Ovary (tissue), 3 donors: ENCODE measurements around the gene DGKG.

ENCODE experiments used
- POLR2A ChIP-seq: fragments of 450-650 bp; IDR thresholded peaks from one replicate; pipeline ENCODE4 v1.6.1; 2017; ENCODE audit warnings: antibody characterized with exemption, mild to moderate bottlenecking, moderate library complexity
- TF ChIP-seq, protein P1 (sequence below), 3 donors: fragments of 450-650 bp in 2 of 3; fragments of 200-600 bp in 1 of 3; IDR thresholded peaks; one replicate each; pipeline versions ENCODE4 v1.5.1 to v1.8.0; 2016 to 2022; ENCODE audit warnings: antibody characterized with exemption in 3 of 3, mild to moderate bottlenecking in 1 of 3
- donor health status: DM: no; HTN: no; CAD: no.

DNA sequence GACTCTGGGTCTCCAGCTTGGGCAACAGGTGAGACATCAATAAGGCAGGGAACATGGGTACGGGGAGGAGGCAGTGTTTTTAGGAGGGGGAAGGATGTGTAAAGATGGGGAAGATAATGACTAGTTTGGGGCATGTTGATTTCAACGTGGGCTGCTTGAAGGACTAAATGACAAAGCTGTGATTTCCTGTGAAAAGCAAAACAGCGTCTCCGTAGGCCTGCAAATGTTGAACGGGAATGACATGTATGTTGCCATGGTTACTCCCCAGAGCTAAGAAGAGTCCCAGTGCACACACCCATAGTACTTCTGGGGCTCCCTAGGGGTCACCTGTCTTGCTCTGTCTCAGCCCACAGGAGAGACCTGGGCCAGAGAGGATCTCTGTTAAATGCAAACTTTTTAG lies 181.9 kb downstream of the DGKG start:
- TF ChIP-seq, protein P1, sequence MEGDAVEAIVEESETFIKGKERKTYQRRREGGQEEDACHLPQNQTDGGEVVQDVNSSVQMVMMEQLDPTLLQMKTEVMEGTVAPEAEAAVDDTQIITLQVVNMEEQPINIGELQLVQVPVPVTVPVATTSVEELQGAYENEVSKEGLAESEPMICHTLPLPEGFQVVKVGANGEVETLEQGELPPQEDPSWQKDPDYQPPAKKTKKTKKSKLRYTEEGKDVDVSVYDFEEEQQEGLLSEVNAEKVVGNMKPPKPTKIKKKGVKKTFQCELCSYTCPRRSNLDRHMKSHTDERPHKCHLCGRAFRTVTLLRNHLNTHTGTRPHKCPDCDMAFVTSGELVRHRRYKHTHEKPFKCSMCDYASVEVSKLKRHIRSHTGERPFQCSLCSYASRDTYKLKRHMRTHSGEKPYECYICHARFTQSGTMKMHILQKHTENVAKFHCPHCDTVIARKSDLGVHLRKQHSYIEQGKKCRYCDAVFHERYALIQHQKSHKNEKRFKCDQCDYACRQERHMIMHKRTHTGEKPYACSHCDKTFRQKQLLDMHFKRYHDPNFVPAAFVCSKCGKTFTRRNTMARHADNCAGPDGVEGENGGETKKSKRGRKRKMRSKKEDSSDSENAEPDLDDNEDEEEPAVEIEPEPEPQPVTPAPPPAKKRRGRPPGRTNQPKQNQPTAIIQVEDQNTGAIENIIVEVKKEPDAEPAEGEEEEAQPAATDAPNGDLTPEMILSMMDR (IDR thresholded peaks at IDR 0.05) = no peak
- TF ChIP-seq POLR2A = no peak
